Dendritic cell treated with granulocyte-macrophage colony-stimulating factor and Interleukin-4, amounts not matched to agents 40 ng/mL and 50 ng/mL, for 4 days (primary cell): ENCODE results near the gene UCKL1.

Source experiments
- H3K27ac Mint-ChIP-seq: one replicate; pipeline ENCODE4 v1.8.0; 2022; ENCODE audit warnings: mild to moderate bottlenecking, mixed read lengths
- H3K27me3 Mint-ChIP-seq: one replicate; pipeline ENCODE4 v1.8.0; 2022; ENCODE audit warnings: mild to moderate bottlenecking, mixed read lengths
- H3K36me3 Mint-ChIP-seq: one replicate; pipeline ENCODE4 v1.8.0; 2022; ENCODE audit warnings: low read depth, mixed read lengths
- H3K4me1 Mint-ChIP-seq: one replicate; pipeline ENCODE4 v1.8.0; 2022; ENCODE audit warnings: low read depth, mixed read lengths
- H3K4me3 Mint-ChIP-seq: one replicate; pipeline ENCODE4 v1.8.0; 2022; ENCODE audit warnings: mild to moderate bottlenecking, moderate library complexity, mixed read lengths
- H3K9me3 Mint-ChIP-seq: one replicate; pipeline ENCODE4 v1.8.0; 2022; ENCODE audit warnings: mixed read lengths
- intact Hi-C: fragments of 100-400 bp; cut with micrococcal nuclease; formaldehyde crosslinking; loops from one replicate; pipeline ENCODE4 v1.15.0; 2022

Gene UCKL1

GRCh38 chr20:63958964-63959698 lies 2.9 kb upstream of the UCKL1 start:
- Mint-ChIP-seq H3K27ac (no peak overlapping the region), H3K4me3 (no peak overlapping the region), H3K4me1 (peaks cover 26% of the 10 kb centered on the region), H3K36me3 (peaks cover 66% of the 10 kb centered on the region), H3K9me3 (no peaks in the 10 kb centered on the region), H3K27me3 (peaks cover 2% of the 10 kb centered on the region)
- intact Hi-C loops: loop anchor here (5.0 kb wide), 1 partner anchor 422 kb away; the partner anchor contains the start of gene PTK6

GRCh38 chr20:63958471-63958870 lies 2.3 kb upstream of the UCKL1 start:
- Mint-ChIP-seq H3K36me3 (peaks cover 66% of the 10 kb centered on the region), H3K27me3 (peaks cover 2% of the 10 kb centered on the region), H3K4me1 (peaks cover 32% of the 10 kb centered on the region), H3K4me3 (no peak overlapping the region), H3K27ac (no peak overlapping the region), H3K9me3 (no peaks in the 10 kb centered on the region)
- intact Hi-C loops: loop anchor here (5.0 kb wide), 1 partner anchor 421 kb away; the partner anchor contains the start of gene PTK6

- H3K4me1 Mint-ChIP-seq: peaks cover 38% of the 10 kb centered on the region
- peaks cover 66% of the 10 kb centered on the region for H3K36me3 Mint-ChIP-seq
- no peaks in the 10 kb centered on the region for H3K9me3 Mint-ChIP-seq
- H3K27me3 Mint-ChIP-seq: peaks cover 2% of the 10 kb centered on the region
- intact Hi-C loops: loop anchor here (5.0 kb wide), 1 partner anchor 421 kb away; the partner anchor contains the start of gene PTK6
- H3K27ac Mint-ChIP-seq: no peak overlapping the region
- no peak overlapping the region for H3K4me3 Mint-ChIP-seq
These were observed 1.6 kb upstream of the UCKL1 start for GRCh38 chr20:63957690-63958441.

GRCh38 chr20:63957004-63957689 lies 931 bp upstream of the UCKL1 start:
- H3K27ac Mint-ChIP-seq: peak overlapping the region; percentile 84
- intact Hi-C loops: loop anchor here (5.0 kb wide), 1 partner anchor 420 kb away; the partner anchor contains the start of gene PTK6

GRCh38 chr20:63956664-63957003 lies 418 bp upstream of the UCKL1 start:
- H3K27ac Mint-ChIP-seq: peak overlapping the region; percentile 84
- H3K9me3 Mint-ChIP-seq: no peaks in the 10 kb centered on the region
- intact Hi-C loops: loop anchor here (5.0 kb wide), 1 partner anchor 419 kb away; the partner anchor contains the start of gene PTK6
- H3K27me3 Mint-ChIP-seq: peaks cover 2% of the 10 kb centered on the region
- peak overlapping the region; percentile 75 for H3K4me3 Mint-ChIP-seq
- peaks cover 65% of the 10 kb centered on the region for H3K36me3 Mint-ChIP-seq
- H3K4me1 Mint-ChIP-seq: peaks cover 48% of the 10 kb centered on the region

More at GRCh38 chr20:63957004-63957689, 931 bp upstream of the UCKL1 start:
- H3K27me3 Mint-ChIP-seq: peaks cover 2% of the 10 kb centered on the region
- peak overlapping the region; percentile 59 for H3K4me3 Mint-ChIP-seq
- no peaks in the 10 kb centered on the region for H3K9me3 Mint-ChIP-seq
- H3K36me3 Mint-ChIP-seq: peaks cover 66% of the 10 kb centered on the region
- H3K4me1 Mint-ChIP-seq: peaks cover 43% of the 10 kb centered on the region

- Mint-ChIP-seq H3K36me3 (peaks cover 63% of the 10 kb centered on the region), H3K4me1 (peaks cover 61% of the 10 kb centered on the region), H3K9me3 (no peaks in the 10 kb centered on the region), H3K27ac (peak overlapping the region; percentile 84), H3K27me3 (peaks cover 2% of the 10 kb centered on the region), H3K4me3 (peak overlapping the region; percentile 84)
- intact Hi-C loops: loop anchor here (1.0 to 5.0 kb wide), 2 partner anchors 13 to 418 kb away; partner anchors contain the start of gene PTK6
These were observed 862 bp downstream of the UCKL1 start for GRCh38 chr20:63955281-63955826.

- Mint-ChIP-seq H3K27me3 (peaks cover 2% of the 10 kb centered on the region), H3K27ac (peak overlapping the region; percentile 41), H3K4me3 (peak overlapping the region; percentile 57), H3K4me1 (peaks cover 73% of the 10 kb centered on the region), H3K36me3 (peaks cover 59% of the 10 kb centered on the region), H3K9me3 (no peaks in the 10 kb centered on the region)
- intact Hi-C loops: no loop called here
These were observed 2.3 kb downstream of the UCKL1 start for GRCh38 chr20:63953764-63954429.

- Mint-ChIP-seq H3K27me3 (peaks cover under 1% of the 10 kb centered on the region), H3K9me3 (no peaks in the 10 kb centered on the region), H3K36me3 (peaks cover 64% of the 10 kb centered on the region), H3K27ac (no peak overlapping the region), H3K4me1 (peaks cover 79% of the 10 kb centered on the region), H3K4me3 (no peak overlapping the region)
- intact Hi-C loops: no loop called here
These were observed 3.4 kb downstream of the UCKL1 start for GRCh38 chr20:63952769-63953168.

GRCh38 chr20:63952210-63952535 lies 4.0 kb downstream of the UCKL1 start:
- intact Hi-C loops: no loop called here
- H3K27me3 Mint-ChIP-seq: no peaks in the 10 kb centered on the region
- no peak overlapping the region for H3K4me3 Mint-ChIP-seq
- H3K27ac Mint-ChIP-seq: no peak overlapping the region
- no peaks in the 10 kb centered on the region for H3K9me3 Mint-ChIP-seq
- peaks cover 79% of the 10 kb centered on the region for H3K4me1 Mint-ChIP-seq
- H3K36me3 Mint-ChIP-seq: peaks cover 70% of the 10 kb centered on the region

- Mint-ChIP-seq H3K9me3 (no peaks in the 10 kb centered on the region), H3K27me3 (no peaks in the 10 kb centered on the region), H3K27ac (no peak overlapping the region), H3K4me3 (no peak overlapping the region), H3K4me1 (peaks cover 81% of the 10 kb centered on the region), H3K36me3 (peaks cover 75% of the 10 kb centered on the region)
- intact Hi-C loops: no loop called here
These were observed 4.6 kb downstream of the UCKL1 start for GRCh38 chr20:63951398-63952209.

- no peak overlapping the region for H3K27ac Mint-ChIP-seq
- H3K36me3 Mint-ChIP-seq: peaks cover 79% of the 10 kb centered on the region
- no peaks in the 10 kb centered on the region for H3K27me3 Mint-ChIP-seq
- H3K4me3 Mint-ChIP-seq: no peak overlapping the region
- peaks cover 81% of the 10 kb centered on the region for H3K4me1 Mint-ChIP-seq
- intact Hi-C loops: no loop called here
- H3K9me3 Mint-ChIP-seq: no peaks in the 10 kb centered on the region
These were observed 5.4 kb downstream of the UCKL1 start for GRCh38 chr20:63950701-63951397.
